IPS-NIHi7 (cell line): ENCODE results near the gene SSRP1.

Experiments used
- DNase-seq: peaks from one replicate; pipeline ENCODE4 v3.0.0; 2012; ENCODE audit warnings: mixed read lengths; ENCODE audit errors: extremely low spot score

The SSRP1 gene

DNA sequence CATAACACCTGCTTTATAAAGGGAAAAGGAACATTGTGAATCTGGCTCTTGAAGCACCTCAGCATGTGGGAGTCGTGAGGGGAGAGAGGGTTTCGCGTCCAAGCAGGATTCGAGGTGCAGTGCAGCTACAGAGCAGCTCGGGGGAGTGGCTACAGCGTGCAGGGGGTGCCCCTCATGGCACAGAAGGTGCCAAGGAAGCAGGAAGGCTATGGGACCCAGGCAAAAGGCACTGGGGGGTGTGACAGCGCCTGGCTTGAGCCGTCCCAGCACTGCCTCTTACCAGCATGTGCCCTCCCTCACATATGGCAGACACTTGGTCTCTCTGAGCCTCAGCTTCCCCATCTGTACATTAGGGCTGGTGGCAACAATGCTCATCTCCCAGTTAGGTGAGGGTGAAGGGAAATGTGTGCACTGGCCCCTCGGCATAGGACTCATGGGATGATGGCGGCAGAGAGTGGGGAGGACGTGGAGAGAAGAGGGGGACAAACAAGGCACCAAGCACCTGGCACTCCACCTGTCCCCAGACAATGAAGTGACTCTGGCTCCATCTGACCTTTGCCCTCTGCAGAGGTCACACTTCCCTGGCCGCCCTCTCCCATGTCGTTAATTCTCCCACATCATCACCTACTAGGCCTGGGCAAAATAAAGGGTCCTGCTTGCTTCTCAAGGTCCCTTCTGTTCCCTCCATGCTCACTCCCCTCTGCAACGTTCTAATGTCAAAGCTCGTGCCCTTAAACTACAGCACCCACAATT lies 21.3 kb downstream of the SSRP1 start:
- DNase-seq = no peak

GRCh38 chr11:57313788-57314135 lies 21.9 kb downstream of the SSRP1 start:
- DNase-seq = no peak

- no peak for DNase-seq
These were observed 22.5 kb downstream of the SSRP1 start for GRCh38 chr11:57313071-57313787.

DNA sequence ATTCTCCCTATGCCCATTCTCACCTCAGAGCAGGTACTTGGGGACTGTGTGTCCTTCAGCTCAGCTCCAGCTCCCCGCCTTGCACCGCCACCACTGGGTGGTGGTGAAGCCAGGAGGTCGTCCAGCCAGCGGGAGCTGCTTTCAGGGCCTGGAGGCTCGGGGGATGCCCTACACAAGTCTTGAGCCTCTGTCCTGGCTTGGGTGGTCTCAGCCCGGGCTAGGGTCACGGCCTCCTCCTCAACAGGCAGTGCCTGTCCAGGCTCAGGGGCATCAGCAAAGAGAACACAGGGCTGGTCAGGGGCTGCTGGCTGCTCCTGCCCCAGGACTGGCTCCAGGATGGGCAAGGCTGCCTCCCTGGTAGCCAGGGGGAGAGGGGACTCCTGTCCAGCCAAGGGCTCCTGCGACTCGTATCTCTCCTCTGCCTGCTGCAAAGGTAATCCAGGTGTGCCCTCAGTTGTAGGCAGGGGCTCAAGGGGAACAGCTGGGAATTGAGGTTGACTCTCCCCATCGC lies 23.1 kb downstream of the SSRP1 start:
- DNase-seq = no peak

DNA sequence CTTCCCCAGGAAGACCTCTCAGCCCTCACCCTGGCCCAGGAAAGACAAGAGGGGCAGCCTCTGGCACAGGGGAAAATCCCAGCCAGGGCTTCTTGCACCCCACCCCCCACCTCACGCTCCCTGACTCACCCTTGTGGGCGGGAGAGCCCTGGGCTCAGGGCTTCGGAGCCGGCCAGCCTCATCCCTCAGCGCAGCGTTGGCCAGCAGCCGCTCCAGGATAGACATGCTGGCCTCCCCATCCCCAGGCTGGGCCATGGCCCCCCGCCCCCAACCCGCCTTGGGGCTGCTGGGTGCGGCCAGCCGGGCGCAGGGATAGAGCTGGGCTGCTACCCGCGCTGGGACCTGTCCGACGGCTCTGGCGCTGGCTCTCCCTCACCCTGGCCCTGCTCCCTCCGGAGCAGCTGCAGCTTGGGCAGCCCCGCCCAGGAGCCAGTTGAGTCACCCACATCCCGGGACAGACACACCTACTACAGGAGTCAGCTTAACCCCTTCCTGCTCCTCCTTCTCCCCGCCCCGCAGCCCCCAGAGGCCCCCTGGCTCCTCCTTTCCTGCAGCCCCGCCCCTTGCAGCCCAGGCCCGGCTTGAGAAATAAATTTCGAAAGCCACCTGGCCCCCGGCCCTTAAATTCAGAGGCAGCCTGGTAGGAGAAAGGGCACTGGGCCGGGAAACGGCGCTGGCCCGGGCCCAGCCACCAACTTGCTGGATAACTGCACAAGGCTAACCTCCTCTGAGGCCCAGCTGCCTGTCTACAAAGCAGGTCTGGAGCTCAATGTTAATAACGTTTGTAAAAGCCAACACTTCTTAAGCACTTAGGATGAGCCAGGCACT lies 24.4 kb downstream of the SSRP1 start:
- peak; percentile 99 for DNase-seq

DNA sequence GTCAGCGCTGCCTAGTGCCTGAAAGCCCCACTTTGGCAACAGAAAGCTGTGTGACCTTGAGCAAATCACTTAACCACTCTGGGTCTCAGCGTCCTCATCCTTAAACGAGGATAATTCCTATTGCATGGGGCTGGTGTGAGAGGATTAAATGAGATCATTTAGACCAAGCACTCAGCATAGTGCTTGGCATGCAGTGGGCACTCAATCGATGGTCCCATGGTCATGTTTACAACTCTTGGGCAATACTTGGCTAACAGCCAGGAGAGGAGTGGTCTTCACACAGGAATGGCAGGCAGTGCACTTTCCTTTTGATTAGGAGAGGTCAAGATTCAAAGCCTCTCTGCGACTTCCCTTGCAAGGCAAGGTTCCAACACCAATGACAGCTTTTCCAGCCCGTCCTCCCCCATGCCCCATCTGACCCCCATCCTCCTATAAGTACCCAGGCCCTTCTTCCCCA lies 25.0 kb downstream of the SSRP1 start:
- no peak for DNase-seq

- no peak for DNase-seq
These were observed 25.6 kb downstream of the SSRP1 start for GRCh38 chr11:57310091-57310490.

DNA sequence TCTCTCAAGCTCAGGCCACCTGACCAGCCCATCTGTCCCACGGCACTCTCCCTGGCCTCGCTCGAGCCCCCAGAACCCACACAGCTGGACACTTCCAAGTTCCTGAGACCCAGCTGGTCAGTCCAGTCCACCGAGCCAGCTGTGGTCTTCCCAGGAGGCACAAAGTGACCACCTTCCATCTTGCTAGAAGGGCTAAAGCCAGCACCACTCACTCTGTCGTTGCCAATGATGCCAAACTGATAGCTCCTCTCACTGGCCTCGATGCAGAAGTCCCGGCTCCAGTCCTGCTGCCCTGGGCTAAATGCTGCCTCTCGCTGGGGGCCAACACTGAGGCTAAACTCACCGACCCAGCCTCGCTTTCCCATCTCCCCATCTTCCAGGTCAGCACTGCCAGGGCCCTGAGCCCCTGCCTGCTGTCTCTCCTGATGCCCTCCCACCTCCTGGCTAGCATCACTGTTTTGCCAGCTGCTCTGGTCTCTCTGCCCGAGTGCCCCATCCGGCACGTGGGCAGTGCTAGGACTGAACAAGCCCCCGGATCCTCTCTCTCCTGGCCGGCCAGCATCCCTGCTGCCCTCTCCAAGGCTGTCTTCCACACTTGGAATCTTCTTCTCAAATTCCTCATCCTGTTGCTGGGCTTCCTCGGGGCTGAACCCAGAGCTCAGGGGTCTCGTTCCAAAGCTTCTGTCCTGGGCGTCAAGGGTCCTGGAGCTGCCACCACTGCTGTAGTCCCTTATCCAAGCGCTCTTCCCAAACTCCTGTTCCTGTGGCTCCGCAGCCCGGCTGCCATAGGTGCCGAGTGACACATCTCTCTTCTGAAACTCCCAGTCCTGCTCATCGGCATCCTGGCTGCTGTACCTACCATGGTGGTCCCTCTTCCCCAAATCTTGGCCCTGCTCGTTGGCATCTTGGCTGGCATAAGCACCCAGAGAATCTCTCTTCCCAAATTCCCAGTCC lies 26.3 kb downstream of the SSRP1 start:
- no peak for DNase-seq

DNA sequence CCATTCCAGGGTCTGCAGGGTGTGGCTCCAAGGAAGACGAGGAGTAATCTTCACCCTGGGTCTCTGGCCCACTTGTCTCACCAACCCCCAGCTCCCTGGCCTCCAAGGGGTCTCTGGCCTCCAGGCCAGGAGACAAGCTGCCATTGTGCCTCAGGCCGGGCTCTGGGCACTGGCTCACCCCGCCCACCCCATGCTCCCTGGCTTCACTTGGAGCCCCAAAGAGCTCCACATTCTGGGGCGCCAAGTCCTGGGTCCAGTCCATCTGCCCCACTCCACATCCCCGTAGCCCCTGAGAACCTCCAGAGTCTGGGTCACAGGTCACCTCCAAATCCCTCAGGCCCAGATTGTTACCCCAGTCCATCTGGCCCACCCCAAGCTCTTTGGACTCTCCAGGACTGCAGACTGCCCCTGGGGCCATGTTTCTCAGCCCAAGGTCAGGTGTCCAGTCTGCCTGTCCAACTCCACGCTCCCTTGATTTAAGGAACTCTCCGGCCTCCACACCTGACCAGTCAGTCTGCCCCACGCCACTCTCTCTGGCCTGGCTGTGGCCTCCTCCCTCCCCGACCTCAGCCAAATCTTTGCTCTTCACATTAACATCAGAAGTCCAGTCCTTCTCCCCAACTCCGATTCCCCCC lies 27.1 kb downstream of the SSRP1 start:
- DNase-seq = no peak

- DNase-seq = no peak
These were observed 27.9 kb downstream of the SSRP1 start for GRCh38 chr11:57307666-57308270.

GRCh38 chr11:57306940-57307565 lies 28.6 kb downstream of the SSRP1 start:
- DNase-seq = no peak

- DNase-seq = no peak
These were observed 29.4 kb downstream of the SSRP1 start for GRCh38 chr11:57306161-57306876.

GRCh38 chr11:57305523-57305922 lies 30.2 kb downstream of the SSRP1 start:
- DNase-seq = no peak

GRCh38 chr11:57303990-57304579 lies 31.6 kb downstream of the SSRP1 start:
- no peak for DNase-seq

- peak; percentile 55 for DNase-seq
These were observed 32.3 kb downstream of the SSRP1 start for GRCh38 chr11:57303280-57303989.

DNA sequence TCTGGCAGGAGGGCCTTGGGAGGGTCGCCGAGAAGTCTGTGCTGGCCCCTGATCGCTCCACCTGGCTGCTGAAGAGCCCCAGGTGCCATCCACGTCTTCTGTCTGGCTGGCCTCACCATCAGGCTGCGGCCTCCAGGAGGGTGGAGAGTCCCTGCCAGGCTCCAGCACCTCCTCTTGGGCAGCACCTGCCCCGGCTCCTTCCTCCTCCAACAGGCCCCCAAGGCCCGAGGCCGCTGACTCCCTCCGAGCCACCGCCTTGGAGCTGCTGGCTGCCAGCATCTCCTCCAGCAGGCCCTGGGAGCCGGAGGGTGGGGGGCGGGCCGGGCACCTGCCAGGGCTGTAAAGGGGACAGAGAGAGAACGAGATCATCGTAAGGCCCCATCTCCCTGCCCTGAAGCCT lies 33.2 kb downstream of the SSRP1 start:
- DNase-seq = no peak

DNA sequence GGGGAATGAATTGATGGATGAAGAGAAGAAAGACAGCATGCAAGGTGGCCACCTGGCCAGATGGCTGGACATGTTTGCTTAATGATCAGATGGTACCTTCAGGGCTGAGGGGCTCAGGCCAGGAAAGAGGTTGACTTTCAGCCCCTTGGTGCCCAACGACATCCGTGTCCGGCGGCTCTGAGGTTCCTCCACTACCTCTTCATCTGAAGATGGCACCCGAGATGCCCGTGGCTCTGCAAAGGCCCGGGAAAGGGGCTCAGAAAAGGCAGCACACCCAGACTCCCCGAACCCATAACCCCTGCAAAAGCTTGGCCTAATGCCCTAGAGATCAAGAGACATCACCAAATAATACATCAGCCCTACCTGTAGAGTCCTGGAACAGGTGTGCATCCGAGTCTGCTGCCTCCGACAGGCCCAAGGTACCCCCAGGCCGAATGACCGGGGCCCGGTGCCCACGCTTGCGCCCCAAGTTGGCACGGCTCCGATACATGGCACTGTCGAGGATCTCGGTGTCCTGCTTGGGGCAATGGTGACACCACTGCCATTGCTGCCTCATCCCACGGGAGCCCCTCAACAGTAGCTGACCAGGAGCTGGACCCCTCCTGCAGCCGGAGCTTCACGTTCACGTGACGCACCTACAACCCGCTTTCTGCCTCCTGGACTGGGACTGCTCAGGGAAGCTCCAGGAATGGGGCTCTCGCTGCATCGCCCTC lies 33.8 kb downstream of the SSRP1 start:
- DNase-seq = no peak
